ELF-1 (cell line): ENCODE results near the gene FEN1.

Source experiments
- DNase-seq: peaks from one replicate; pipeline ENCODE4 v3.0.0-alpha.2; 2016; ENCODE audit warnings: low read depth, low spot score

FEN1 gene

GRCh38 chr11:61841636-61842527 is 49.2 kb downstream of the FEN1 start:
- DNase-seq, result no peak

DNA sequence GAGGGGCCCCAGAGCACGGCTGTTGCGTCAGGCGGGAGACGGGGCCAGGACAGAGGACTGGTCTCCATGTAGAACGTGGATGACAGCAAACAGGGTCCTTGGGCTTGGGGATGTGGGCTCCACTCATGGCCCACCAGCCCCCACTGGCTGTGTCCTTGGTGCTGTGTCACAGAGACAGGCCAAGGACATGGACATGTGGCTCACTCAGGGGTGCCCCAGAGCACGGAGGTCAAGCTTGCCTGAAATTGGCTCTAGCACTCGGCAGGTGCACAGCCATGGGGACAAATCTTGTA is 49.8 kb downstream of the FEN1 start:
- DNase-seq, result no peak

DNA sequence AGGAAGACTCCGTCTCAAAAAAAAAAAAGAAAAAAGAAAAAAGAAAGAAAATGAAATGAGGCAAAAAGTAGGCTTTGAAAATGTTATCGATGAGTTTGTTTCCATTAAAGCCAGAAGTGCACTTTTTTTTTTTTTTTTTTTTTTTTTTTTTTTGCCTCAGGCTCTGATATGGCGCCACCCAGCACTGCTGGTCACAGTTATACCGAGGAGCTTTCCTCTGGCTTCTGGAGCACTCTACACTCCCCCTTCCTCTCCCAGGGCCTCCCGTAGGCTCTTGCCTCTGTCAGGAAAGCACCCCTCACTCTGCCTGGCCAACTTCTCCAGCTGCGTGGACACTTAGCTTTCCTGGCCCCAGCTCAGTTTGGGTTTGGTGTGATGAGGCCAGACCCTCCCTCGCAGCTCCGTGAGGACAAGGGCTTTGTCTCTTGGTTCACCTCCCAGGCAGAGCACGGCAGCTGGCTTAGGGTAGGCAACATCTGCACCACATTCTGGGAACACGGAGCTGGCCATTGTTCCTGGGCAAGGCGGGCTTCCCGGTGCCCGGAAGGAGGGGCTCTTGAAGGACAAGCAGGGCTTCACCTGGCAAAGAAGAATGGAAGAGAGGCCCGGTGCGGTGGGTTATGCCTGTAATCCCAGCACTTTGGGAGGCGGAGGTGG is 52.3 kb downstream of the FEN1 start:
- no peak for DNase-seq

DNA sequence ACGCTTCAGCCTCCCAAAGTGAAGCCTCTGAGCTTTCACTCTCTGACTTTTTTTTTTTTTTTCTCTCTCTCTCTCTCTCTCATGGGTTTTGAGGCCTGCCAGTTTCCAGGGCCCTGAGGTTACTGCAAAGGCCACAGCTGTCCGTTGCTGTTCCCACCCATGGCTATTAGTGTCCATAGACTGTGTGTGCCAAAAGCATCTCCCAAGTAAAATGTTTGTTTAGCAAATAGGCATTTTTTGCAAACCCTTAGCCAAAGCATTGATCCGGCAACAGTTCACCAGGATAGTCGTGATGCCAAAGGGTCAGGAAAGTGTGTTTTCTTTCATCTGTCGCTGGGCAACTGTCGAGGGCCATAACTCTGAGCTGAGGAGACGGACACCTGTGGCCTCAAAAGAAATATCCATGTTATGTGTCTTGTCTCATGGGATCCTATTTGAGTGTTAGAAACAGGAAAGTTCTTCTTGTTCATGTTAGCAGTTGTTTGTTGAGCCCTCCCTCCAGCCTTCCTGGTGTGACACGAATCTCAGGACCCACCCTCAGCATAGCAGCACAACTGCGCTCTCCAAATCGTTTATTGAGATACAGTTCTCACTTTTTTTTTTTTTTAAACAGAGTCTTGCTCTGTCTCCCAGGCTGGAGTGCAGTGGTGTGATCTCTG is 53.8 kb downstream of the FEN1 start:
- no peak for DNase-seq
